WTC11 (cell line): ENCODE results near the gene LMCD1. TPM values are rescaled to one million over a fixed set of nuclear protein-coding genes. Genes with fewer than 3 reads are reported as not detected.

ENCODE experiments used
- ATAC-seq: fragments of 200-7000 bp; cut with Tn5 transposase; 2 replicates; pipeline ENCODE4 v1.10.0; 2021; ENCODE audit warnings: mild to moderate bottlenecking, moderate library complexity
- CTCF ChIA-PET: fragments of 300-600 bp; sonication (Branson Sonifier 250); formaldehyde crosslinking; loops from one replicate; lab custom pipeline; 2021; ENCODE audit warnings: antibody characterized with exemption; lab: Charles Lee
- POLR2A ChIA-PET: fragments of 350-600 bp; sonication (Branson Sonifier 250); formaldehyde crosslinking; loops from one replicate; lab custom pipeline; 2021; ENCODE audit warnings: antibody characterized with exemption; lab: Charles Lee
- DNase-seq: peaks from one replicate; pipeline ENCODE4 v3.0.0; 2021; ENCODE audit warnings: low spot score
- H3K27ac Mint-ChIP-seq: 2 replicates; pipeline ENCODE4 v1.8.0; 2021; ENCODE audit warnings: mixed read lengths
- H3K27me3 Mint-ChIP-seq: 2 replicates; pipeline ENCODE4 v1.8.0; 2021; ENCODE audit warnings: low read depth, mild to moderate bottlenecking, moderate library complexity, mixed read lengths
- H3K36me3 Mint-ChIP-seq: 2 replicates; pipeline ENCODE4 v1.8.0; 2021; ENCODE audit warnings: mixed read lengths
- H3K4me1 Mint-ChIP-seq: 2 replicates; pipeline ENCODE4 v1.8.0; 2022; ENCODE audit warnings: mixed read lengths
- H3K4me3 Mint-ChIP-seq: 2 replicates; pipeline ENCODE4 v1.8.0; 2021; ENCODE audit warnings: mild to moderate bottlenecking, moderate library complexity, mixed read lengths
- H3K9me3 Mint-ChIP-seq: 2 replicates; pipeline ENCODE4 v1.8.0; 2021; ENCODE audit warnings: mixed read lengths
- AFF4 ChIP-seq: sonication (generic); formaldehyde crosslinking; IDR thresholded peaks from 2 replicates; pipeline ENCODE4 v1.8.1; 2023; ENCODE audit warnings: mild to moderate bottlenecking, missing genetic modification reagents, borderline replicate concordance
- CBFB ChIP-seq: sonication (generic); formaldehyde crosslinking; IDR thresholded peaks from 2 replicates; pipeline ENCODE4 v1.8.1; 2022; ENCODE audit warnings: mild to moderate bottlenecking, low read depth, missing genetic modification reagents
- ELF4 ChIP-seq: sonication (generic); formaldehyde crosslinking; IDR thresholded peaks from 2 replicates; pipeline ENCODE4 v1.8.1; 2022; ENCODE audit warnings: low read depth, mild to moderate bottlenecking, moderate library complexity, missing genetic modification reagents
- GRHL2 ChIP-seq: fragments of 250-450 bp; sonication (Bioruptor Pico); IDR thresholded peaks from 2 replicates; pipeline ENCODE4 v1.8.0; 2022; ENCODE audit warnings: mild to moderate bottlenecking, moderate library complexity; ENCODE audit not compliant: insufficient replicate concordance, severe bottlenecking
- IRF2 ChIP-seq: sonication (generic); formaldehyde crosslinking; IDR thresholded peaks from 2 replicates; pipeline ENCODE4 v1.8.0; 2022; ENCODE audit warnings: low read depth, missing genetic modification reagents, borderline replicate concordance
- KAT7 ChIP-seq: sonication (generic); formaldehyde crosslinking; IDR thresholded peaks from 2 replicates; pipeline ENCODE4 v1.8.1; 2023; ENCODE audit warnings: missing genetic modification reagents, mild to moderate bottlenecking, borderline replicate concordance
- MLX ChIP-seq: sonication (generic); formaldehyde crosslinking; IDR thresholded peaks from 2 replicates; pipeline ENCODE4 v1.8.1; 2023; ENCODE audit warnings: mild to moderate bottlenecking, missing genetic modification reagents, moderate library complexity
- NR2C2 ChIP-seq: sonication (generic); formaldehyde crosslinking; IDR thresholded peaks from 2 replicates; pipeline ENCODE4 v1.8.0; 2022; ENCODE audit warnings: mild to moderate bottlenecking, missing genetic modification reagents
- OVOL2 ChIP-seq: fragments of 250-450 bp; sonication (Bioruptor Pico); IDR thresholded peaks from 2 replicates; pipeline ENCODE4 v1.9.0; 2021; ENCODE audit warnings: mild to moderate bottlenecking, borderline replicate concordance
- PRDM15 ChIP-seq: sonication (generic); formaldehyde crosslinking; IDR thresholded peaks from 2 replicates; pipeline ENCODE4 v1.8.0; 2022; ENCODE audit warnings: missing genetic modification reagents
- TP53 ChIP-seq: sonication (generic); formaldehyde crosslinking; IDR thresholded peaks from 2 replicates; pipeline ENCODE4 v1.8.1; 2023; ENCODE audit warnings: mild to moderate bottlenecking, missing genetic modification reagents
- ZBTB21 ChIP-seq: sonication (generic); formaldehyde crosslinking; IDR thresholded peaks from 2 replicates; pipeline ENCODE4 v1.8.1; 2023; ENCODE audit warnings: mild to moderate bottlenecking, missing genetic modification reagents, borderline replicate concordance
- ZNF138 ChIP-seq: sonication (generic); formaldehyde crosslinking; conservative IDR thresholded peaks from 2 replicates; pipeline ENCODE4 v1.8.1; 2022; ENCODE audit warnings: mild to moderate bottlenecking, moderate library complexity, missing genetic modification reagents
- ZNF423 ChIP-seq: fragments of 250-450 bp; sonication (Bioruptor Pico); IDR thresholded peaks from 2 replicates; pipeline ENCODE4 v2.1.2; 2022; ENCODE audit warnings: mild to moderate bottlenecking, moderate library complexity
- ZNF425 ChIP-seq: fragments of 250-450 bp; sonication (Bioruptor Pico); conservative IDR thresholded peaks from 2 replicates; pipeline ENCODE4 v1.9.0; 2021; ENCODE audit warnings: mild to moderate bottlenecking
- total RNA-seq: library from RNA; stranded (reverse); gene quantifications from 3 replicates; pipeline ENCODE4 v1.2.3, GENCODE V29; 2021
- TF ChIP-seq, protein P1 (sequence below): sonication (generic); formaldehyde crosslinking; IDR thresholded peaks from 2 replicates; pipeline ENCODE4 v1.8.1; 2023; ENCODE audit warnings: mild to moderate bottlenecking, missing genetic modification reagents
- TF ChIP-seq, protein P2 (sequence below): sonication (generic); formaldehyde crosslinking; IDR thresholded peaks from 2 replicates; pipeline ENCODE4 v1.8.1; 2022; ENCODE audit warnings: missing genetic modification reagents, borderline replicate concordance
- TF ChIP-seq, protein P3 (sequence below): sonication (generic); formaldehyde crosslinking; IDR thresholded peaks from 2 replicates; pipeline ENCODE4 v1.8.0; 2022; ENCODE audit warnings: mild to moderate bottlenecking, missing genetic modification reagents

Gene LMCD1
- total RNA-seq, 1 experiment from 2014 or later: 12.5 TPM

DNA sequence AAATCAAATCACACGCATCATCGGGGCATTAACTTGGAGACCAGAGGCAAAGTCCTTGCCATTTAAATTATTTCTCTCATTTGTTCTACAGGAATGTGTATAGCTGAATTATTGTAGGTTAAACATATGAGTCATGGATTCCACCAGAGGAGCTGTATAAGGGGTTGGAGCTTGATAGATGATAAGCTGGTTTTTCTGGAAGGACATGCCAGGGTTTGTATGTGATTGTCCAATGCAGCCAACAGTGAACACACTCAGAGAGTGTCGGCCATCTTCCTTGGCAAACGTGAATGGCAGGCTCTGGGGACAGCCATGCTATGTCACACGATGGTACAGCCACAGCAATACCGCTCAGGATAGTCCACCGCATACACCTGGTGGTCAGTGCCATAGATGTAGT, 117.9 kb downstream of the LMCD1 start:
- POLR2A ChIA-PET: no interaction called here
- Mint-ChIP-seq H3K27me3 (peaks cover 4% of the 10 kb centered on the region; the same call in 1 of the 2 replicates), H3K4me1 (peaks cover 11% of the 10 kb centered on the region), H3K9me3 (peaks cover 19% of the 10 kb centered on the region), H3K4me3 (no peak overlapping the region), H3K36me3 (no peaks in the 10 kb centered on the region; the same call in 1 of the 2 replicates), H3K27ac (no peak overlapping the region)
- no peak for DNase-seq
- CTCF ChIA-PET: interaction anchor here (2.4 kb wide), 1 partner anchor 178 kb away, joined by 6 read pairs; no protein-coding TSS in a partner anchor
- TF ChIP-seq ELF4 (CRISPR knock-in tag) (no peak), ZNF425 (CRISPR knock-in tag) (no peak), KAT7 (CRISPR knock-in tag) (no peak), NR2C2 (no peak), TP53 (CRISPR knock-in tag) (no peak), PRDM15 (no peak), ZNF138 (CRISPR knock-in tag) (no peak), CBFB (CRISPR knock-in tag) (no peak), GRHL2 (CRISPR knock-in tag) (no peak), ZBTB21 (CRISPR knock-in tag) (no peak)
- TF ChIP-seq, protein P1, sequence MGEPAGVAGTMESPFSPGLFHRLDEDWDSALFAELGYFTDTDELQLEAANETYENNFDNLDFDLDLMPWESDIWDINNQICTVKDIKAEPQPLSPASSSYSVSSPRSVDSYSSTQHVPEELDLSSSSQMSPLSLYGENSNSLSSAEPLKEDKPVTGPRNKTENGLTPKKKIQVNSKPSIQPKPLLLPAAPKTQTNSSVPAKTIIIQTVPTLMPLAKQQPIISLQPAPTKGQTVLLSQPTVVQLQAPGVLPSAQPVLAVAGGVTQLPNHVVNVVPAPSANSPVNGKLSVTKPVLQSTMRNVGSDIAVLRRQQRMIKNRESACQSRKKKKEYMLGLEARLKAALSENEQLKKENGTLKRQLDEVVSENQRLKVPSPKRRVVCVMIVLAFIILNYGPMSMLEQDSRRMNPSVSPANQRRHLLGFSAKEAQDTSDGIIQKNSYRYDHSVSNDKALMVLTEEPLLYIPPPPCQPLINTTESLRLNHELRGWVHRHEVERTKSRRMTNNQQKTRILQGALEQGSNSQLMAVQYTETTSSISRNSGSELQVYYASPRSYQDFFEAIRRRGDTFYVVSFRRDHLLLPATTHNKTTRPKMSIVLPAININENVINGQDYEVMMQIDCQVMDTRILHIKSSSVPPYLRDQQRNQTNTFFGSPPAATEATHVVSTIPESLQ: no peak
- no peak for ATAC-seq

DNA sequence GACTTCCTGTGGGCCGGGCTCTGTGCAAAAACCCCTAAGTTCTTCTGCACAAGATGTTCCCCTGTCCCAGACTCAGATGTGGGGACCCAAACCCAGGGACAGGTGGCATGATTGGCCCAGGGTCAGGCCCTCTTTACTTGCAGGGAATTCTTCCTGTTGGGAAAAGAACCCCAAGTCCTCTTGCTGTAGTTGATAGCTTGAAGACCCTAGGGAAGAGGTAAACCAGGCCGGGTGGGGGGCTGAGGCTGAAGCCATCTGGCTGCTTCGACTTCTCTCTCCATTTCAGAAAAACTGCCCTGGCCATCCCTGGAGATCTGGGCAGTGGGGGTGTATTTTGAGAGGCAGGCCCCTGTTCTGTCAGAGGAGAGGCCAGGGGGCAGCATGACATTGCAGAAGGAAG, 119.5 kb downstream of the LMCD1 start:
- Mint-ChIP-seq H3K4me3 (no peak overlapping the region), H3K27me3 (peaks cover 4% of the 10 kb centered on the region; the same call in 1 of the 2 replicates), H3K36me3 (no peaks in the 10 kb centered on the region; the same call in 1 of the 2 replicates), H3K9me3 (peaks cover 19% of the 10 kb centered on the region), H3K27ac (no peak overlapping the region), H3K4me1 (peaks cover 11% of the 10 kb centered on the region)
- POLR2A ChIA-PET: no interaction called here
- ATAC-seq: no peak
- DNase-seq: no peak
- CTCF ChIA-PET: interaction anchor here (2.4 kb wide), 1 partner anchor 179 kb away, joined by 6 read pairs; no protein-coding TSS in a partner anchor
- TF ChIP-seq AFF4: no peak
- no peak for TF ChIP-seq ZNF423 (CRISPR knock-in tag)
- no peak for TF ChIP-seq IRF2 (CRISPR knock-in tag)
- TF ChIP-seq MLX: no peak
- TF ChIP-seq OVOL2 (CRISPR knock-in tag): no peak
- TF ChIP-seq, protein P2, sequence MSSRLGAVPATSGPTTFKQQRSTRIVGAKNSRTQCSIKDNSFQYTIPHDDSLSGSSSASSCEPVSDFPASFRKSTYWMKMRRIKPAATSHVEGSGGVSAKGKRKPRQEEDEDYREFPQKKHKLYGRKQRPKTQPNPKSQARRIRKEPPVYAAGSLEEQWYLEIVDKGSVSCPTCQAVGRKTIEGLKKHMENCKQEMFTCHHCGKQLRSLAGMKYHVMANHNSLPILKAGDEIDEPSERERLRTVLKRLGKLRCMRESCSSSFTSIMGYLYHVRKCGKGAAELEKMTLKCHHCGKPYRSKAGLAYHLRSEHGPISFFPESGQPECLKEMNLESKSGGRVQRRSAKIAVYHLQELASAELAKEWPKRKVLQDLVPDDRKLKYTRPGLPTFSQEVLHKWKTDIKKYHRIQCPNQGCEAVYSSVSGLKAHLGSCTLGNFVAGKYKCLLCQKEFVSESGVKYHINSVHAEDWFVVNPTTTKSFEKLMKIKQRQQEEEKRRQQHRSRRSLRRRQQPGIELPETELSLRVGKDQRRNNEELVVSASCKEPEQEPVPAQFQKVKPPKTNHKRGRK (CRISPR knock-in tag): no peak
- TF ChIP-seq, protein P3, sequence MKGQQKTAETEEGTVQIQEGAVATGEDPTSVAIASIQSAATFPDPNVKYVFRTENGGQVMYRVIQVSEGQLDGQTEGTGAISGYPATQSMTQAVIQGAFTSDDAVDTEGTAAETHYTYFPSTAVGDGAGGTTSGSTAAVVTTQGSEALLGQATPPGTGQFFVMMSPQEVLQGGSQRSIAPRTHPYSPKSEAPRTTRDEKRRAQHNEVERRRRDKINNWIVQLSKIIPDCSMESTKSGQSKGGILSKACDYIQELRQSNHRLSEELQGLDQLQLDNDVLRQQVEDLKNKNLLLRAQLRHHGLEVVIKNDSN (CRISPR knock-in tag): no peak
